Measurements from ENCODE around the gene HLA-E. TPM values are rescaled to one million over a fixed set of nuclear protein-coding genes. Genes with fewer than 3 reads are reported as not detected.
A peak's percentile ranks its signal among the peaks of the same experiment; 100 is the strongest.

HLA-E gene
- polyA plus RNA-seq (2012; ENCODE audit: missing spikeins): 289 TPM

DNA sequence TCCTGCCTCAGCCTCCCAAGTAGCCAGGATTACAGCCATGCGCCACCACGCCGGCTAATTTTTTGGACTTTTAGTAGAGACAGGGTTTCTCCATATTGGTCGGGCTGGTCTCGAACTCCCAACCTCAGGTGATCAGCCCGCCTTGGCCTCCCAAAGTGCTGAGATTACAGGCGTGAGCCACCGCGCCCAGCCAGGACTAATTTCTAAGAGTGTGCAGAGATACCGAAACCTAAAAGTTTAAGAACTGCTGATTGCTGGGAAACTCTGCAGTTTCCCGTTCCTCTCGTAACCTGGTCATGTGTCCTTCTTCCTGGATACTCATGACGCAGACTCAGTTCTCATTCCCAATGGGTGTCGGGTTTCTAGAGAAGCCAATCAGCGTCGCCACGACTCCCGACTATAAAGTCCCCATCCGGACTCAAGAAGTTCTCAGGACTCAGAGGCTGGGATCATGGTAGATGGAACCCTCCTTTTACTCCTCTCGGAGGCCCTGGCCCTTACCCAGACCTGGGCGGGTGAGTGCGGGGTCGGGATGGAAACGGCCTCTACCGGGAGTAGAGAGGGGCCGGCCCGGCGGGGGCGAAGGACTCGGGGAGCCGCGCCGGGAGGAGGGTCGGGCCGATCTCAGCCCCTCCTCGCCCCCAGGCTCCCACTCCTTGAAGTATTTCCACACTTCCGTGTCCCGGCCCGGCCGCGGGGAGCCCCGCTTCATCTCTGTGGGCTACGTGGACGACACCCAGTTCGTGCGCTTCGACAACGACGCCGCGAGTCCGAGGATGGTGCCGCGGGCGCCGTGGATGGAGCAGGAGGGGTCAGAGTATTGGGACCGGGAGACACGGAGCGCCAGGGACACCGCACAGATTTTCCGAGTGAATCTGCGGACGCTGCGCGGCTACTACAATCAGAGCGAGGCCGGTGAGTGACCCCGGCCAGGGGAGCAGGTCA, at the start of gene HLA-E:
Gene HLA-E (plus strand): TSS at position 429 of the 945 bp plus-strand sequence. CDS start 23 bp downstream, at position 452.
- peak; percentile 100 for TF ChIP-seq POLR2A (IDR thresholded peaks at IDR 0.05; ENCODE audit: low read depth, low read length)
- peak; percentile 91 for TF ChIP-seq TAF1 (IDR thresholded peaks at IDR 0.05; ENCODE audit: borderline replicate concordance, low read depth, low read length)
- TF ChIP-seq POLR2AphosphoS5 (IDR thresholded peaks at IDR 0.05; ENCODE audit: low read depth, low read length): peak; percentile 99
- DNase-seq (ENCODE audit: insufficient read length) (peak; percentile 72), FAIRE-seq (peak; percentile 93)

DNA sequence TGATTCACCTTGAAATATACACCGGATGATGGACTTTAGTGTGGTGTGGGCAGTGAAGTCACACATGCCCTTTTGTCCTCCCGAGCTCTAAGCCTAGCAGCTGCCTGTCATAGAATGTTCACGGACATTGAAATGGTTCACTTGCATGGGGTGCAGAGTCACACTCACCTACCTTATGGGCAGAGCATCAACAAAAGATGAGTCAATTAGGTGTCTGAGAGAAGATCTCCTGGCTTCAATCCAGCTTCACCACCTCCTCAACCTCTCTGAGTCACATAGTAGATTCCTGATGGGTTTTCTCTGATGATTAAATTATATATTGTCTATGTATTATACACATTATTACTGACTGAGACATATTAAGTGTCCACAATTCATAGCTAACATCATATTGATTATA, 48.1 kb upstream of the HLA-E start:
- DNase-seq (ENCODE audit: insufficient read length) (no peak), FAIRE-seq (no peak)

DNA sequence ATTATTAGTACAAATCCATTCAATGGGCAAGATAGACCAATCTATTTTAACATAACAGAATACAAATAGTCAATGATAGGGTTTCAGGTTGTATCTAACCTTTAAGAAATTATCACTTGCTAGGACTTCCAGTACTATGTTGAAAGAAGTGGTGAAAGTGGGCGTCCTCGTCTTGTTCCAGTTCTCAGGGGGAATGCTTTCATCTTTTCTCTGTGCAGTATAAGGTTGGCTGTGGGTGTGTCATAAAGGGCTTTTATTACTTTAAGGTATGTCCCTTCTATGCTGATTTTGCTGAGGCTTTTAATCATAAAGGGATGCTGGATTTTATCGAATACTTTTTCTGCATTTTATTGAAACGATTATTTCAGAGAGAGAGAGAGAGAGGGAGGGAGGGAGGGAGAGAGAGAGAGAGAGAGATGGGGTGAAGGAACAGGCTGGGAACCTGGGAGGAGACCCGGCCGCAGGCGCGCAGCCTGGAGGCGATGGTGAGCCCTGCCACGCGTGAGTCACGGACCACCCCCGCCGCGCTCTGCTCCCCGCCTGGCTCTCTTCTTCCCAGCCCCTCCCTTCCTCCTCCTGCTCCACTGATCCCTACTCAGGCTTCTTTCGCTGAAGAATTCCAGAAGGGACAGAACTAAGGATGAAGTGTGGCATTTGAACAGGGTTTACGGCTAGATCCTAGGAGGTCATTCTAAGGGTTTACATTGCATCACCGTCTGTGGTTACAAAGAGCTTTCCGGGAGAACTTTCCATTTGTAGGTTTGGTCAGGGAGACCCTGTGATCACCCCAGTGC, 45.5 kb upstream of the HLA-E start:
- no peak for TF ChIP-seq POLR2A (IDR thresholded peaks at IDR 0.05; ENCODE audit: low read depth, low read length)
- no peak for TF ChIP-seq TAF1 (IDR thresholded peaks at IDR 0.05; ENCODE audit: borderline replicate concordance, low read depth, low read length)
- no peak for TF ChIP-seq POLR2AphosphoS5 (IDR thresholded peaks at IDR 0.05; ENCODE audit: low read depth, low read length)
- no peak for DNase-seq (ENCODE audit: insufficient read length)
- no peak for FAIRE-seq

More for the DNA sequence above, 48.1 kb upstream of the HLA-E start:
- TF ChIP-seq POLR2A (IDR thresholded peaks at IDR 0.05; ENCODE audit: low read depth, low read length) (no peak), TAF1 (IDR thresholded peaks at IDR 0.05; ENCODE audit: borderline replicate concordance, low read depth, low read length) (no peak), POLR2AphosphoS5 (IDR thresholded peaks at IDR 0.05; ENCODE audit: low read depth, low read length) (no peak)

DNA sequence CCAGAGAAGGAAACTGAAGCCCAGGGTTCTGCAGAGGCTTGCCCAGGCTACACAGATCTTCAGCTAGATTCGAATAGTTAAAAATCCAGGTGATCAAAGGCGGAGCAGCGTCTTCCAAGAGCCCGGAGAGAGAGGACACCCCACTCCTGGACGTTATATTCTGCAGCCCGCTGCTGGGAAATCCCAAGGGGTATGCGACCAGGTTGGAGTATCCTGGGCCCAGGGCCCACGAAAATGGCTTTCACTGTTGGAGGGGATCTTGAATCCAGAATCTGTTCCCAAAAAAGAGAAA, 44.9 kb upstream of the HLA-E start:
- no peak for FAIRE-seq
- DNase-seq (ENCODE audit: insufficient read length): no peak
- TF ChIP-seq POLR2AphosphoS5 (IDR thresholded peaks at IDR 0.05; ENCODE audit: low read depth, low read length) (no peak), POLR2A (IDR thresholded peaks at IDR 0.05; ENCODE audit: low read depth, low read length) (no peak), TAF1 (IDR thresholded peaks at IDR 0.05; ENCODE audit: borderline replicate concordance, low read depth, low read length) (no peak)

DNA sequence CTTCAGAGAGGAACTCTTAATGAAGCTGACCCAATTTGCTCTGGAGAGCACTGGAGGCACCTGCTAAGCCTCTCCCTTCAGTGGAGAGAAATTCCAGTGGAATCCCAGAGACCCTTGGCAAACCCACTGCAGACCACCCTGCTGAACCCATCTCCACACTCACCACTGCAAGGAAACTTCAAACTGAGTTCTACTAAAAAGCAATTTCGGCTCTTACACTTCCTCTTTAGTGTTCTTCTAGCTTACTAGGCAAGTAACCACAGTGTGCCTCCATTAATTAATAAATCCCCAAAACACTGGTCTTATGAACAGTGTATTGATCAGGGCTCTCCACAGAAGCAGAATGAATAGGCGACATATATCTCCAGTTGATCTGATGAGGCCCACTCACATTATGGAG, 43.0 kb upstream of the HLA-E start:
- no peak for FAIRE-seq
- DNase-seq (ENCODE audit: insufficient read length): no peak
- TF ChIP-seq TAF1 (IDR thresholded peaks at IDR 0.05; ENCODE audit: borderline replicate concordance, low read depth, low read length): no peak
- no peak for TF ChIP-seq POLR2AphosphoS5 (IDR thresholded peaks at IDR 0.05; ENCODE audit: low read depth, low read length)
- no peak for TF ChIP-seq POLR2A (IDR thresholded peaks at IDR 0.05; ENCODE audit: low read depth, low read length)

DNA sequence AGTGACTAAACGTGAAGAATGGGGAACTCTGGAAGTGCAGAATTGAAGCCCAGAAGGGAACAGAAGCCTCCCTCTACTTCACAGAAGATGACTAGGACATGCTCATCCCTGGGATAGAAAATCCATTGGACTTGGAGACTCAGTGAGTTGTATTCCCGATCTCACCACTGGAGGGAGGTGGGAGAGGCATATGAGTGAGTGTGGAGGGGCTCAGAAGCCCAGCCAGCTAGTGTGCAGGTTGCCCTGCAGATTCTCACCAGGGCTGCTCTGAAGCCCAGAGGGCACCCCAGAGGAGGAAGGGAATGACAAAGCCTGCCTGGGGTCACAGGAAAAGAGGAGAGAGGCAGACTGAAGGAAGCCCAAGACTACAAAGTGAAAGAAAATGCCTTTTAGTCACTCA, 42.1 kb upstream of the HLA-E start:
- no peak for DNase-seq (ENCODE audit: insufficient read length)

DNA sequence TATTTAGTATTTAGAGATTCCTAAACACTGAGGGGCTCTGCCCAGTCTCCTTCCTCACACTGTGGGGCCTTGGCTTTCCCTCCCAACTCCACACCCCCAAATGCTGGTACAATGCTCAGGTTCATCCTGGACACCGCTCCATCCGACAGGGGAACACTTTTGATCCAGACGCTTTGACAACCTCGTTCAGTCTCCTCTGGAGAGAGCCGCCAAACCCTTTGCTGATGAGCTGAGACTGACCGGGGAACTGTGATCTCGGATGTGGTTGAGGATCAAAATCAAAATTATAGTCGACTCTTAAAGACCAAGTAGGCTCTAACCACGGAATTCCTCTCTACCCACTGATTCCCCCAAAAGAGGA, 38.8 kb upstream of the HLA-E start:
- FAIRE-seq (no peak), DNase-seq (ENCODE audit: insufficient read length) (no peak)
- TF ChIP-seq POLR2AphosphoS5 (IDR thresholded peaks at IDR 0.05; ENCODE audit: low read depth, low read length) (no peak), TAF1 (IDR thresholded peaks at IDR 0.05; ENCODE audit: borderline replicate concordance, low read depth, low read length) (no peak), POLR2A (IDR thresholded peaks at IDR 0.05; ENCODE audit: low read depth, low read length) (no peak)

More for the DNA sequence above, 42.1 kb upstream of the HLA-E start:
- TF ChIP-seq POLR2AphosphoS5 (IDR thresholded peaks at IDR 0.05; ENCODE audit: low read depth, low read length): no peak
- no peak for TF ChIP-seq TAF1 (IDR thresholded peaks at IDR 0.05; ENCODE audit: borderline replicate concordance, low read depth, low read length)
- no peak for TF ChIP-seq POLR2A (IDR thresholded peaks at IDR 0.05; ENCODE audit: low read depth, low read length)
- no peak for FAIRE-seq

DNA sequence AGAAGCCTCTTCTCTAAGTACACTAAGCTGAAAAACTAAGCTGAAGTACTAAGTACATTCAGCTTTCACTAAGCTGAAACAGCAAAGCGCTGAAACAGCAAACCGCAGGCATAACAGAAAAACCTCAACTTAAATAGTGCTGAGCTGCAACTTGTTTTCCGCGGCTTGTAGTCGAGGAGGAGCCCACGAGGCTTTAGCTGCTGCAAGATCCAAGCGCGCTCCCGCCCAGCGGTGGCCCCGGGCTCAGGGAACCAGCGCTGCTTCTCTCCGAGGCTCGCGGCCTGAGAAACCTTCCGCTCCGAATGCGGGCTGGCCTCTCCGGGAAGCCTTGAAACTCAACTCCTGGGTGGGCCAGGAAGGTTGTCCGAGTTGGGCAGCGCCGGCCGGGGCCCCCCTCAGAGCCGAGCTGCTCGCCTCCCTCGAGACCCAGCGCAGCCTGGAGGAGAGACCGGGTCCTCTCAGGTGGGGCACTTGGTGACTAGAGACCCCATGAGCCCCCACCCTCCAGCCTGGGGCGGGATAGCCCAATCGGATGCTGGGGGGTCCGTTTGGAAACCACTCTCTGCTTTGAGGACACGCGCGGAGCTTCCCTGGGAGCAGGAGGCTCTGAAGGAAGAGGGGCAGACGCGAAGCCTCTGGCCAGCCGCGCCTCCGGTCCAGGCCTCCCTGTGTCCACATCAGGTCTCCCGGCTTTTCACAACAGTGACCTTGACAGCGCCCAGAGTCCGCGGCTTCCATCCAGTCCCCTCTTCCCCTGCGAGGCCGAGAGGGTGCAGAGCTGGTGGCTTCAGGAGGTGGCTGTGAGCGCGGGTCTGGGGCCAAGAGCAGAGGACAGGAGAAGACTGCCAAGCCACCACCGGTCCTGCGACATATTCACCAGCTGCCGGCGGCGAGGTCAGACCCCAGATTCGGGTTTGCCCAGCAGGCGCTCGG, 38.1 kb upstream of the HLA-E start:
- TF ChIP-seq POLR2A (IDR thresholded peaks at IDR 0.05; ENCODE audit: low read depth, low read length) (no peak), TAF1 (IDR thresholded peaks at IDR 0.05; ENCODE audit: borderline replicate concordance, low read depth, low read length) (no peak), POLR2AphosphoS5 (IDR thresholded peaks at IDR 0.05; ENCODE audit: low read depth, low read length) (no peak)
- peak; percentile 57 for DNase-seq (ENCODE audit: insufficient read length)
- FAIRE-seq: peak; percentile 36

DNA sequence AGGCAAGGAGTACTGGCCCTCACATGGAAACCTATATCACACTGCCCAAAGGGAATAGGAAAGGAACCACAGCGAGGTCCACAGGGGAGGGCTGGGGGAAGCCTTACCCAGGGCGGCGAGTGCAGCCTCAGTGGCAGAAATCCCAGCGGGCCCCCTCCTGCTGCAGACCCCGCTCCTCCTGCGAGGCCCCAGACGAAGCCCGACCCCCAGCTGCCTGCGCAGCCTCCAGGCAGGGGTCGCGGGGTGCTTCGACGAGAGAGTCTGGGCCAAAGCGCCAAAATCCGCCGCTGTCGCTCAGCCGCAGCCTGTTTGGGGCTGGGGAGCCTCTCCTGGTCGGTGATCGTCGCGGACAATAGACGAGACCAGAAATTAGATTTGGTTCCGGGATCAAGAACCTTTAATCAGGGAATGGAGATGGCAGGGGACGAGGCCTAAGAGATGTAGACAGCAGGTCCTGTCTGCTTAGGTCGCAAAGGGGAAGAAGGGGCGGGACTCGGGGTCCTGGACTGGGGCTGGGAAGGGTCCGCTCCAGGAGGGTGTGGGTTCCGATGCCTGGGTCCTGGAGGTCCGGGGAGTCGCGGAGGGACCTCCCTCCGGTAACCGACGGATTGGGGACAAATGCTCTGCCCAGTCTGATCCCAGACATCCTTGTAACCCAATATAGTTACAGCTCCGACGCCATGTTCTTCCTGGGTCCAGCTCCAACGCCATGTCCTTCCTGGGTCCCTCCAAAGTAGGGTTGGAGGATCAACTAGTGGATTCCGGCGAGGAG, 36.4 kb upstream of the HLA-E start:
- FAIRE-seq (no peak), DNase-seq (ENCODE audit: insufficient read length) (no peak)
- TF ChIP-seq TAF1 (IDR thresholded peaks at IDR 0.05; ENCODE audit: borderline replicate concordance, low read depth, low read length) (no peak), POLR2A (IDR thresholded peaks at IDR 0.05; ENCODE audit: low read depth, low read length) (no peak), POLR2AphosphoS5 (IDR thresholded peaks at IDR 0.05; ENCODE audit: low read depth, low read length) (no peak)

DNA sequence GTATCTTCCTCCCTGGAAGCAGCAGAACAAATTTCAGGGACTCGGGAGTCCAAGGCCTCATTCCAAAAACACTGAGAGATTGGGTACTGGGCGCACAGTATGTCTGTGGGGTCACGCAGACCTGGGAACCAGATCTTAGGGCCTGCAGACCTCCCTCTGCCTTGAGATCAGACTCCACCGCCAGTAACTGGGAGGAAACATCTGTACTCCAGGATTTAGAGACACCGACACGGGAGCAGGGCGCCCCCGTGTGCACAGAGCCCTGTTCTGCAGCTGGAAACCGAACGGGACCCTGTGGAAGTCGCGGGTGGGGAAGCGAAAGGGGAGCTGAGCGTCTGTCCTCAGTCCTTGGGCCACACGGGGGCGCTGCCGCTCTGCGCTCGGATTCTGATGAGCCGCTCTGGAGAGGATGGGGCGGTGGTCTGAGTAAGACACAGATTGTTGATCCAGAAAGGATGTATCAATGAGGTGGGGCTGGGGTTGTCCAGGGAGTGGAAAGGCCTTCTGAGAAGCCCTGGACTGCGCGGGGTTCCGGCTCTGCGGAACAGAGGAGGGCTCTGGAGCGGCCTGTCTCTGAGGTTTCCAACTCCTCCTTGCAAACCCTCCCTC, 35.7 kb upstream of the HLA-E start:
- TF ChIP-seq POLR2A (IDR thresholded peaks at IDR 0.05; ENCODE audit: low read depth, low read length): no peak
- TF ChIP-seq POLR2AphosphoS5 (IDR thresholded peaks at IDR 0.05; ENCODE audit: low read depth, low read length): no peak
- TF ChIP-seq TAF1 (IDR thresholded peaks at IDR 0.05; ENCODE audit: borderline replicate concordance, low read depth, low read length): no peak
- DNase-seq (ENCODE audit: insufficient read length): peak; percentile 82
- FAIRE-seq: peak; percentile 91

All from GM12892 (cell line).